Adipocyte (in vitro differentiated cells): ENCODE results near the gene DCST1.

Experiments
- DNase-seq: peaks from one replicate; pipeline ENCODE4 v3.0.0-alpha.2; 2015; ENCODE audit warnings: low read depth
- H3K27me3 ChIP-seq: replicated peaks from 2 replicates; pipeline ENCODE4 v1.7.0; 2013; ENCODE audit warnings: mild to moderate bottlenecking, low read length, moderate library complexity; ENCODE audit not compliant: control insufficient read depth, insufficient read depth
- H3K36me3 ChIP-seq: 2 replicates; pipeline ENCODE4 v1.7.0; 2013; ENCODE audit warnings: low read length, mild to moderate bottlenecking, moderate library complexity; ENCODE audit not compliant: control insufficient read depth, insufficient read depth, severe bottlenecking
- H3K4me1 ChIP-seq: 2 replicates; pipeline ENCODE4 v1.7.0; 2013; ENCODE audit warnings: mild to moderate bottlenecking, low read length, moderate library complexity; ENCODE audit not compliant: control insufficient read depth, insufficient read depth
- H3K4me3 ChIP-seq: 2 replicates; pipeline ENCODE4 v1.7.0; 2013; ENCODE audit warnings: mild to moderate bottlenecking, low read length, moderate library complexity
- H3K9ac ChIP-seq: 2 replicates; pipeline ENCODE4 v1.7.0; 2013; ENCODE audit warnings: mild to moderate bottlenecking, low read length, moderate library complexity
- H3K9me3 ChIP-seq: 2 replicates; pipeline ENCODE4 v1.7.0; 2013; ENCODE audit warnings: mild to moderate bottlenecking, low read length, moderate library complexity; ENCODE audit not compliant: control insufficient read depth

Gene DCST1

DNA sequence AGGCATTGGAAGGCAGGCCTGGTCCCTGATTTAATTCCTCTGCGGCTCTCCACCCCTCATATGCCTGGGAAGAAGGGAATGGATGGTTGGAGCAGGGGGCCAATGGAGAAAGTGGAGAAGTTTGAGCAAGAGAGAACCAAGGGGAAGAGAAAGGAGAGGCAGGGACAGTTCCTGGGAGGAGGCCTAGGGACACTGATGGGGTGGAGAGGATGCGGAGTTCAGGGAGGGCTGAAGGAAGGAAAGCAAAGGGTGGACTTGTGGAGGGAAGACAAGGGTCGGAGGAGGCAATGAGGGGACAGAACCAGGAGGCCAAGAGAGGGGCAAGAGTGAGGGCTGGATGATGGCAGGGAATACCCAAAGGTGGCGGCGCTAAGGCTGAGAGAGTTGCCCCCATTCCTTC lies 23.9 kb upstream of the DCST1 start:
- H3K27me3 ChIP-seq = no peaks in the 10 kb centered on the region
- H3K4me3 ChIP-seq = no peak overlapping the region
- no peak for DNase-seq
- no peak overlapping the region for H3K9ac ChIP-seq
- H3K4me1 ChIP-seq = peaks cover 52% of the 10 kb centered on the region
- H3K9me3 ChIP-seq = no peaks in the 10 kb centered on the region
- H3K36me3 ChIP-seq = peaks cover 14% of the 10 kb centered on the region

DNA sequence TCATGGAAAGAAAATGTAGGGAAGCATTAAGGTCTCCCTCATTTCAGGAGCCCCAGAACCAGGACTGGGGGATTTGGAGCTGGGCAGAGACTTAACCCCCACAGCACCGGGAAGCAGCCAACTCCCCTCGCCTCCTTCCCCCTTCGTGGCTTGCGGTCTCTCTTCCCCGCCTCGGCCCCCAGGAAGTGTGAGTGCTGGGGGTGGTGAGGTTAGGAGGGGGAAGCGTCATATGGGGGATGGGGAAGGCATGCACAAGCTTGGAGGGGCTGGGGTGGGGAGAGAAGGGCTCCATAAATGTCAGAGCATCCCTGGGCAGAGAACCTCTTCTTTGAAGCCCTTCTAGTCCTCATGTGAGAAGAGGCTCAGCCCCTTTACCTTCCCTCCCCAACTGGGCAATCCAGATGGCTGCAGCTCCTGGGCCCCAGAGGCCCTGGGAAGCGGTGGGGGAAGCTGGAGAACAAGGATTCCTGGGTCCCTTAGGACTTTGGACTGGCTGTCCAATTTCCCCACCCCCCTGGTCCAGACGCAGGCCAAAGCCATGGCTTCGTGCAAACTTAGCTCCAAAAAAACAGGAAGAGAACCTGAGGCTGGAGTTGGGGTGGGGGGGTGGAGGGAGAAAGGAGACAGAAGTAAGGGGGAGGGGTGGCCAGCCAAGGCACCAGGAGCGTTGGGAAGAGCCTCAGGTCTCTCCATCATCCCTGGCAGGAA lies 23.3 kb upstream of the DCST1 start:
- Histone ChIP-seq H3K27me3 (no peaks in the 10 kb centered on the region), H3K4me1 (peaks cover 47% of the 10 kb centered on the region), H3K9me3 (no peaks in the 10 kb centered on the region), H3K4me3 (no peak overlapping the region), H3K9ac (no peak overlapping the region), H3K36me3 (peaks cover 20% of the 10 kb centered on the region)
- no peak for DNase-seq

- no peaks in the 10 kb centered on the region for H3K27me3 ChIP-seq
- no peaks in the 10 kb centered on the region for H3K9me3 ChIP-seq
- H3K4me1 ChIP-seq = peaks cover 40% of the 10 kb centered on the region
- peaks cover 26% of the 10 kb centered on the region for H3K36me3 ChIP-seq
- H3K4me3 ChIP-seq = no peak overlapping the region
- DNase-seq = no peak
- H3K9ac ChIP-seq = no peak overlapping the region
Measured at GRCh38 chr1:155011004-155011416, 22.6 kb upstream of the DCST1 start.

- Histone ChIP-seq H3K9me3 (no peaks in the 10 kb centered on the region), H3K4me1 (peaks cover 35% of the 10 kb centered on the region), H3K9ac (no peak overlapping the region), H3K36me3 (peaks cover 30% of the 10 kb centered on the region), H3K4me3 (no peak overlapping the region), H3K27me3 (no peaks in the 10 kb centered on the region)
- no peak for DNase-seq
Measured at GRCh38 chr1:155011437-155012025, 22.1 kb upstream of the DCST1 start.

GRCh38 chr1:155012026-155012546 lies 21.5 kb upstream of the DCST1 start:
- peak; percentile 48 for DNase-seq

GRCh38 chr1:155012776-155013602 lies 20.6 kb upstream of the DCST1 start:
- no peak for DNase-seq
- Histone ChIP-seq H3K4me3 (no peak overlapping the region), H3K4me1 (peaks cover 33% of the 10 kb centered on the region), H3K36me3 (peaks cover 33% of the 10 kb centered on the region), H3K9ac (peak overlapping the region; percentile 70), H3K9me3 (no peaks in the 10 kb centered on the region), H3K27me3 (no peaks in the 10 kb centered on the region)

More at GRCh38 chr1:155012026-155012546, 21.5 kb upstream of the DCST1 start:
- H3K4me3 ChIP-seq = peak overlapping the region; percentile 18
- H3K9ac ChIP-seq = peak overlapping the region; percentile 70
- H3K4me1 ChIP-seq = peaks cover 36% of the 10 kb centered on the region
- H3K27me3 ChIP-seq = no peaks in the 10 kb centered on the region
- peaks cover 33% of the 10 kb centered on the region for H3K36me3 ChIP-seq
- H3K9me3 ChIP-seq = no peaks in the 10 kb centered on the region

DNA sequence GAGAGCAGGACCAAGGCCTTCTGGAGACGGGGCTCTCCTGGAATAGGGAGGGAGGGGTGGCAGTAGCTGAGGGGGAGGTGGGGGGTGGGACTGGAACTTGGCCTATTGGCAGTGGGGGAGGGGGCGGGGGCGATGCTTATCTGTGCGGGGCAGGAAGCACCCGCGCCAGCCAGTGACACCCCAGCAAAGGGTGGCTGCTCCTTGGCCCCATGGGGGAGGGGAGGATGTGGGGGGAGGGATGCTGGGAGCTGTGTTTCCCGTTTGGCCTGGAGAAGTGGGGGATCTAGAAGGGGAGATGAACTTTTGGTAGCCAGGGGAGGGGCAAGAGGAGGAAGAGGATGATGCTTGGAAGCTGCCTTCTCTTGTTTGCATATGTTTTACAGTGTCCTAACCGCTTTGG lies 20.0 kb upstream of the DCST1 start:
- Histone ChIP-seq H3K4me1 (peaks cover 33% of the 10 kb centered on the region), H3K36me3 (peaks cover 33% of the 10 kb centered on the region), H3K4me3 (no peak overlapping the region), H3K9ac (no peak overlapping the region), H3K27me3 (no peaks in the 10 kb centered on the region), H3K9me3 (no peaks in the 10 kb centered on the region)
- no peak for DNase-seq

DNA sequence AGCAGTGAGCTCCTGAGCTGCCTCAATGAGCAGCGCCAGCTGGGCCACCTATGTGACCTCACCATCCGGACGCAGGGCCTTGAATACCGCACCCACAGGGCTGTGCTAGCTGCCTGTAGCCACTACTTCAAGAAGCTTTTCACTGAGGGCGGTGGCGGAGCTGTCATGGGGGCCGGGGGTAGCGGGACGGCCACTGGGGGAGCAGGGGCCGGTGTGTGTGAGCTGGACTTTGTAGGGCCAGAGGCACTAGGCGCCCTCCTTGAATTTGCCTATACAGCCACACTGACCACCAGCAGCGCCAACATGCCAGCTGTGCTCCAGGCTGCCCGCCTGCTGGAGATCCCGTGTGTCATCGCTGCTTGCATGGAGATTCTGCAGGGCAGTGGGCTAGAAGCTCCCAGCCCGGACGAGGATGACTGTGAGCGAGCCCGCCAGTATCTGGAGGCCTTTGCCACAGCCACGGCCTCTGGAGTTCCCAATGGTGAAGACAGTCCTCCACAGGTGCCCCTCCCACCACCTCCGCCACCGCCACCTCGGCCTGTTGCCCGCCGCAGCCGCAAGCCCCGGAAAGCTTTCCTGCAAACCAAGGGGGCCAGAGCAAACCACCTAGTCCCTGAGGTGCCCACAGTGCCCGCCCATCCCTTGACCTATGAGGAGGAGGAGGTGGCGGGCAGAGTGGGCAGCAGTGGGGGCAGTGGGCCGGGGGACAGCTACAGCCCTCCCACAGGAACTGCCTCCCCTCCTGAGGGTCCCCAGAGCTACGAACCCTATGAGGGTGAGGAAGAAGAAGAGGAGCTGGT lies 18.7 kb upstream of the DCST1 start:
- H3K27me3 ChIP-seq = no peaks in the 10 kb centered on the region
- no peak for DNase-seq
- no peak overlapping the region for H3K4me3 ChIP-seq
- peaks cover 33% of the 10 kb centered on the region for H3K36me3 ChIP-seq
- no peaks in the 10 kb centered on the region for H3K9me3 ChIP-seq
- H3K4me1 ChIP-seq = peaks cover 45% of the 10 kb centered on the region
- H3K9ac ChIP-seq = no peak overlapping the region

DNA sequence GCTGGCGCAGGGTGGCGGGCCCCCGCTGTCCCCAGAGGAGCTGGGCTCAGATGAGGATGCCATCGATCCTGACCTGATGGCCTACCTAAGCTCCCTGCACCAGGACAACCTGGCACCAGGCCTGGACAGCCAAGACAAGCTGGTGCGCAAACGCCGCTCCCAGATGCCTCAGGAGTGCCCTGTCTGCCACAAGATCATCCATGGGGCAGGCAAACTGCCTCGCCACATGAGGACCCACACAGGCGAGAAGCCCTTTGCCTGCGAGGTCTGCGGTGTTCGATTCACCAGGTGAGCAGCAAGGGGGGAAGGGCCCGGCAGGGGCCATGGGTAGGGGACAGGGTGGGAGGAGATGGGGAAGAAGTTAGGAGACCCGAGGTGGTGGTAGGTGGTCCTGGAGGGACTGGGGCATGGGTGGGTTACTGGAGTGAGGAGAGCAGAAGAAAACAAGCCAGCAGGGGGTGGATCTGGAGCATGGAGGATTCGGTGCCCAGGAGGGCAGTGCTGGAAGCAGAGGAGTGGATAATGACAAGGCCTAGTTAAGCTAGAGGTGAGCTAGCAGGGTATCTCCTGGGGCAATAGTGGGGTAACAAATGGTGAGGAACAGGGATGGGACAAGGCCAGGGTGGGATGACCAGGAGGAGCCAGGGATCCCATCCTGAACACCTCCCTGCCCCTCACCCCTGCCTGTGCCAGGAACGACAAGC lies 17.9 kb upstream of the DCST1 start:
- Histone ChIP-seq H3K27me3 (no peaks in the 10 kb centered on the region), H3K9me3 (no peaks in the 10 kb centered on the region), H3K4me1 (peaks cover 45% of the 10 kb centered on the region), H3K9ac (no peak overlapping the region), H3K4me3 (no peak overlapping the region), H3K36me3 (peaks cover 33% of the 10 kb centered on the region)
- no peak for DNase-seq

DNA sequence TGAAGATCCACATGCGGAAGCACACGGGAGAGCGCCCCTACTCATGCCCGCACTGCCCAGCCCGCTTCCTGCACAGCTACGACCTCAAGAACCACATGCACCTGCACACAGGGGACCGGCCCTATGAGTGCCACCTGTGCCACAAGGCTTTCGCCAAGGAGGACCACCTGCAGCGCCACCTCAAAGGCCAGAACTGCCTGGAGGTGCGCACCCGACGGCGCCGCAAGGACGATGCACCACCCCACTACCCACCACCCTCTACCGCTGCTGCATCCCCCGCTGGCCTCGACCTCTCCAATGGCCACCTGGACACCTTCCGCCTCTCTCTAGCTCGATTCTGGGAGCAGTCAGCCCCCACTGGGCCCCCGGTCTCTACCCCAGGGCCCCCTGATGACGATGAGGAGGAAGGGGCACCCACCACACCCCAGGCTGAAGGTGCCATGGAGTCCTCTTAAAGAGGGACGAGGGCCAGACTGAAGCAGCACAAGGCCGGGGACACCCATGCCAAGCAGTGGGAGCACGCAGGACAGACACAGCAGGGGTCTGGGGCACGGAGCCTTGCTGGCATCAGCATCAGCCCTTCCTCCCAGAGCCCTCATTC lies 17.3 kb upstream of the DCST1 start:
- DNase-seq = no peak
- H3K9ac ChIP-seq = peak overlapping the region; percentile 84
- H3K27me3 ChIP-seq = no peaks in the 10 kb centered on the region

More for the DNA sequence above, 17.3 kb upstream of the DCST1 start:
- Histone ChIP-seq H3K4me3 (no peak overlapping the region), H3K36me3 (peaks cover 29% of the 10 kb centered on the region), H3K9me3 (no peaks in the 10 kb centered on the region), H3K4me1 (peaks cover 45% of the 10 kb centered on the region)
